Stimulated activated CD4-positive, alpha-beta T cell treated with anti-CD3 and anti-CD28 coated beads, TNF-alpha, amount 100 ng/mL, for 4 hours (primary cell): ENCODE measurements around the gene KLRG1.

ENCODE experiments used
- DNase-seq, 3 experiments: peaks; one replicate each; pipeline ENCODE4 v3.0.0-alpha.2; 2020; ENCODE audit warnings: low read depth in 3 of 3

The KLRG1 gene

GRCh38 chr12:8985213-8985754, 4.1 kb upstream of the KLRG1 start:
- DNase-seq: no peak

GRCh38 chr12:8987163-8987562, 2.2 kb upstream of the KLRG1 start:
- DNase-seq: no peak

GRCh38 chr12:8987685-8988084, 1.7 kb upstream of the KLRG1 start:
- DNase-seq: no peak

GRCh38 chr12:8991371-8992345, 2.3 kb downstream of the KLRG1 start:
- no peak for DNase-seq

- DNase-seq: no peak
These were observed 4.5 kb downstream of the KLRG1 start for GRCh38 chr12:8993827-8994226.

- no peak for DNase-seq
These were observed 5.9 kb downstream of the KLRG1 start for GRCh38 chr12:8995021-8995775.

GRCh38 chr12:8996682-8997405, 7.5 kb downstream of the KLRG1 start:
- no peak for DNase-seq

- no peak for DNase-seq
These were observed 11.9 kb downstream of the KLRG1 start for GRCh38 chr12:9001233-9001632.

GRCh38 chr12:9002335-9002734, 13.0 kb downstream of the KLRG1 start:
- no peak for DNase-seq

GRCh38 chr12:9022592-9022991, 33.2 kb downstream of the KLRG1 start:
- DNase-seq: no peak

GRCh38 chr12:9024512-9024911, 35.2 kb downstream of the KLRG1 start:
- DNase-seq: no peak

- DNase-seq: no peak
These were observed 38.1 kb downstream of the KLRG1 start for GRCh38 chr12:9027161-9028059.

GRCh38 chr12:9030776-9031175, 41.4 kb downstream of the KLRG1 start:
- no peak for DNase-seq

GRCh38 chr12:9032202-9032964, 43.0 kb downstream of the KLRG1 start:
- DNase-seq: no peak

GRCh38 chr12:9033265-9033887, 44.0 kb downstream of the KLRG1 start:
- no peak for DNase-seq

GRCh38 chr12:9034095-9034494, 44.7 kb downstream of the KLRG1 start:
- no peak for DNase-seq

- DNase-seq: no peak
These were observed 46.9 kb downstream of the KLRG1 start for GRCh38 chr12:9036227-9036626.

GRCh38 chr12:9037431-9037830, 48.1 kb downstream of the KLRG1 start:
- DNase-seq: no peak

- DNase-seq: no peak
These were observed 50.1 kb downstream of the KLRG1 start for GRCh38 chr12:9039397-9039977.
